CD4-positive, alpha-beta T cell treated with Interleukin-17A for 1 hour (primary cell): ENCODE measurements around the gene TPSAB1.
"Not testable (repeated sequence)": the region's sequence is repeated elsewhere in the genome, so short reads cannot be mapped to it uniquely, and the experiment has no call there.

Experiments used
- DNase-seq: peaks from one replicate; pipeline ENCODE4 v3.0.0-alpha.2; 2020

TPSAB1 gene

DNA sequence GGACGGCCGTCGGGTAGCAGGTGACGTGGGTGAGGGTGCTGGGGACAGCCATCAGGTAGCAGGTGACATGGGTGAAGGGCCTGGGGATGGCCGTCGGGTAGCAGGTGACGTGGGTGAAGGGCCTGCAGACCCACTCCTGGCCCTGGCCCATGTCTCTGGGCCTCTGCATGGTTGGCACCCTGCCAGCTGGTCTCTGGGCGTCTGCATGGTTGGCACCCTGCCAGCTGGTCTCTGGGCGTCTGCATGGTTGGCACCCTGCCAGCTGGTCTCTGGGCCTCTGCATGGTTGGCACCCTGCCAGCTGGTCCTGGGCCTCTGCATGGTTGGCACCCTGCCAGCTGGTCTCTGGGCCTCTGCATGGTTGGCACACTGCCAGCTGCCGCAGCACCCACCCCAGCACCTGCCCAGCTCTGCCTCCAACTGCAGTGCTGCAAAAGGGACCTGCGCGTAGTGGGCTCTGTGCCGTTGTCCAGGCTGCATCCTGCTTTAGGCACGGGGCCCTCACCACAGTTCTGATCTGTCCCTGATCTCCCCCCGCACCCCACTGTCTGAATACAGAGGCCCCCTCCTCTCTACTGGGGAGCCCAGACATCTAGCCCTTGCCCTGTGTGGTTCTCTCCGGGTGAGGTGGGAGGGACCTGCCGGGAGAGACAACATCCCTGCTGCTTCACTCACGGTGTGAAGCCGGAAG is 31.4 kb downstream of the TPSAB1 start:
- DNase-seq, result not testable (repeated sequence)

GRCh38 chr16:1272453-1273198 is 32.1 kb downstream of the TPSAB1 start:
- no peak for DNase-seq

DNA sequence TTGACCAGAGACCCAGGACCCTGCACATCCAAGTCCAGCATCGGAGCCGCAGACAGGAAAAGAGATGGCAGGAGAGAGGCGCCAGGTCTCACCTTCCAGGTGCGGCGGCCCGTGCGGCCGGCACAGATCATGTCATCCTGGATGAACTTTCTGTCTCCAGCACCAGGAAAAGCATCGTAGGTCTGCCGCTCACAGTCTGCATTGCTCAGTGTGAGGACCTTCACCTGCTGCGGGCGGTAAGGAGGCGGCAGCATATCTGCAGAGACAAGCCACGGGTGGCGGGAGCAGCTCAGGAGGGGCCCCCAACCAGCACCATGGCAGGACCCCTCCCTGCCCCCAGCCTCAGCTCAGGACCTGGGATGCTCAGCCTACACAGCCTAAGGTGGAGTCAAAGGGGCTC is 33.3 kb downstream of the TPSAB1 start:
- no peak for DNase-seq

- no peak for DNase-seq
These were observed 34.3 kb downstream of the TPSAB1 start for GRCh38 chr16:1274767-1275166.

DNA sequence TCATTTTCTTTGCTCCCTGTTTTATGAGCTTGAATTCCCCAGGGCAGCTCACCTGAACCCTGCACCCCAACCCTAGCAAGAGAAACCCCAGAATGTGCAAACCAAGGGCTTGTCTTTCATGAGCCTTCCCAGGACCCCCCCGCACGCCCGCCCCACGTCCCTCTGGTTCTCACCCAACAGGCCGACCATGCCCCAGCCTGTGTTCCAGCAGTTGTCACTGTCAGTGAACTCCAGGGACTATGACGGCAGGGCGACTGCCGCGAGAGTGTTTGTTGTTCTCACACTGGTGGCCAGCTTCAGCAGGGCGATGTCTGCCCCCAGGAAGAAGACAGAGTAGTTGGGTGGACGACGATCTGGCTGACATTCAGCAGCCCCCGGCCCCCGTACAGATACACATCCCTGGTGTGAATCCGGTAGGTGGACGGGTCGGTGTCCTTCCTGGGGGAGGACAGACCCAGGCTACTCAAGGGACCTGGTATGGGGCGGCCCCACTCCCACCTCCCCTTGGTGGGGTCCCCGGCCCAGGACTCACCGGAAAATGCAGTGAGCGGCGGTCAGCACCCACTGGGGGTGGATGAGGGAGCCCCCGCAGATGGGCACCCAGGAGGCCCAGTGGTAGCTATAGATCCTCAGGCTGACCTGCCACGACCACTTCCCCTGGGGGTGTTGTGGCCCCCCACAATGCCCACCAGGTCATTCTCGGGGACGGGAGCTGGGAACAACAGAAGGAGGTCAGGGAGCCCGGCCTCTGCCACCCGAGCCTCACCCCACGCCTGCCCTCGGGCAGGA is 35.5 kb downstream of the TPSAB1 start:
- no peak for DNase-seq

GRCh38 chr16:1276580-1276878 is 36.0 kb downstream of the TPSAB1 start:
- no peak for DNase-seq

GRCh38 chr16:1277151-1277598 is 36.7 kb downstream of the TPSAB1 start:
- no peak for DNase-seq

- no peak for DNase-seq
These were observed 37.2 kb downstream of the TPSAB1 start for GRCh38 chr16:1277617-1278282.

DNA sequence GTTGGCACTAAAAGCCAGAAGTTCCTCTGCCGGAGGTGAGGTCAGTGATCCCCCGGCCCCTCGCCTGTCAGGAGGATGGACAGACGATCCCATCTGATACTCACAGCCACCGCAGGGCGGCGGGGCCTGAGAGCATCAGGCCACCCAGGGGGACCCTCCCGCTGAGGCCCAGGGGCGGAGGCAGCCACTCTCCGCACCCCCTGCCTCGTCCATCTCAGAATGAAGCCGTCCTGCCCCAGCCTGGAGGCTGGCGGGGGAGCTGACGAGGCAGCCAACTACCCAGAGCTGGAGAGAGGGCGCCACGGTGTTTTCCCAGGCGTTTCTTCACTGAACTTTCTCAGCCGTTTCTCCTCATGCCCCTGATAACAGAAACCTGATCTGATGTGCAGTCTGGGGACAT is 38.0 kb downstream of the TPSAB1 start:
- DNase-seq, result no peak

GRCh38 chr16:1279081-1279944 is 38.8 kb downstream of the TPSAB1 start:
- no peak for DNase-seq

GRCh38 chr16:1279945-1280589 is 39.6 kb downstream of the TPSAB1 start:
- DNase-seq, result no peak

GRCh38 chr16:1280783-1281182 is 40.3 kb downstream of the TPSAB1 start:
- no peak for DNase-seq

DNA sequence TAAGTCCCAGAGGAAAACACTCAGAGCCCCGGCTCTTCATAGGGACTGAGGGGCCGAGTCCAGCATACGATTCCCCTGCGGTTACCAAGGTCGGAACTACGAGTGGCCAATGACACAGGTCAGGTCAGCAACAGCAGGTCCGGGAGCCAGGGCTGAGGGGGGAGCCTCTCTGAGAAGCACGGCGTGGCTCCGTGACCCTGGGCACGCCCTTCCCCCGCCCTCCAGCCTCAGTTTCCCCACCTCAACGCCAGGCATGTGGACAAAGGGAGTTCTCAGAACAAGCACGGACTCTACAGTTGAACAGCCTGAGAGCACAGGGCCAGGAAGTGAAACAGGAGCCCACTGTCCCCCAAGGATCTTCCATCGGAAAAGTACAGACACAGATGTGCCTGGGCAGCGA is 41.0 kb downstream of the TPSAB1 start:
- DNase-seq, result no peak

GRCh38 chr16:1282324-1282973 is 41.9 kb downstream of the TPSAB1 start:
- no peak for DNase-seq

- DNase-seq, result no peak
These were observed 42.8 kb downstream of the TPSAB1 start for GRCh38 chr16:1283296-1283695.

DNA sequence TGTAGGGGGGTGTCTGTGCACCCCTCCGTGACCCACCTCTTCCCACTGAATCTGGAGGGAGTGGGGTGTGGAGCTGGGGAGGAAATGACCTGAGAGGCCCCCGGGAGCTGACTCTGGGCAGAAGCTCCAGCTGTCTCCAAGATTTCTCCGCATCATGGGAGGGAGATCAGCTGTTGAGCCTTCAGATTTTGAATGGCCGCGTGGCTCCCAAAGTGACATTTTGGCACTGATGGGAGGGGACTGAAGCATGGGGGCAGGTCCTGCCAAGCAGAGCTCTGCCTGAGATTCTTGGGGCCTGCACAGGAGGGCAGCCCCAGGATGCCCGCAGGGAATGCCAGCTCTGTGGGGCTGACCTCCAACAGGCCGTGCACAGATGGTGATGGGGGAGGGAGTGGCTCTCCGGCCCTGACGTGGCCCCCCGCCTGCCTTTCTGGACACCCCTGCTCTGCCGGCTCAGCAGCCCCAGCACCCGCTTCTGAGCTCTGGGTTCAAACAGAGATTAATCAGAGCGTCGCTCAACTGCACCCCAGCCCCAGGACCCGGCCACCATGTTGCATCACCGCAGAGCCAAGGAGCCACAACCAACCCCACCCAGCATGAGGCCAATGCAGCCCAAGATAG is 43.6 kb downstream of the TPSAB1 start:
- no peak for DNase-seq

GRCh38 chr16:1285669-1286512 is 45.4 kb downstream of the TPSAB1 start:
- no peak for DNase-seq

DNA sequence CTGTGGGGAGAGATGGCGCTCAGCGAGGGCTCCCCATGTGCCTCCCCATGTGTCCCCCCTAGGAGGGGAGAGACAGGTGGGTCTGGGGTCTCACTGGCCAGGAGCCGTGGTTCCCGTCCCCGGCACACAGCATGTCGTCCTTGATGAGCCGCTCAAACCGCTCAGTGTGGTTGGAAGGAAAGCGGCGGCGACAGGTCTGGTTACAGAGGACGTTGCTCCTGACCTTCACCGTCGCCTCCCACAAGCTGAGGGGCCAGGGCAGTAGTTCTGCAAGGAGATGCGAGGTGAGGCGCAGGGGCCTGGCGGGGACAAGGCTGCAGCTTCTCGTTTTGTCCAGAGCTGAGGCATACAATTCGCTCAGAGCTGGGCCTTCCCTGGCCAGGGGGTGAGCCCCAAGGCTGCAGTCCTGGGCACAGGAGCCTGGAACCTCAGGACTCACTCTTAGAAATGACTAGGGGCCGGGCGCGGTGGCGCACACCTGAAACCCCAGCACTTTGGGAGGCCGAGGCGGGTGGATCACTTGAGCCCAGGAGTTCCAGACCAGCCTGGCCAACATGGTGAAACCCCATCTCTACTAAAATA is 46.1 kb downstream of the TPSAB1 start:
- DNase-seq, result no peak

DNA sequence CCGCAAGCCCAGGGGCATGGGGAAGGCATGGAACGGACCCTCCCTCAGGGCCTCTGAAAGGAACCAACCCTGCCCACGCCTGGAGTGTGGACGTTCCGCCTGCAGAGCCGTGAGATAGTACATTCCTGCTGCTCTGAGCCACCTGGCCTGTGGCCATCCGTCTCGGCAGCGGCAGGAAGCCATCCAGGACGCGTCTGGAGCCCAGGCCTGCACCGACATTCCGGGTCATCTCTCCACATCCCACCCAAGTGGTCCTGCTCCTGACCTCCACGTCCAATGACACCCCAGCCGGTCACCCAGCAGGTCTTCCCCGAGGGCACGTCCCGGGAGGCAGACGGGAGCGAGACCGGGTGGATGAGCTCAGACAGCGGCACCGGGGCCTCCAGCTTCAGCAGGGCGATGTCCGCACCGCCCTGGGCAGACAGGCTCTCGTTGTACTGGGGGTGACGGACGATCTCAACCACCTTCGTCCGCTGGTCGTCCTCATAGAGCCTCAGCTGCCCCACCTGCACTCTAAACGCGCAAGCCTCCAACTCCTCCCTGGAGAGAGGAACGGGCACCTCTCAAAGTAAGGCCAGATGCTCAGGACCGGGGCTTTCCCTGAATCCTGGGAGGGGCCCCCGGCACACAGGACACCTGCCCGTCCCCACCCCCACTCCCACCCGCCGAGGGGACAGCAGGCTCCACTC is 47.6 kb downstream of the TPSAB1 start:
- DNase-seq, result no peak
